Transverse colon (tissue), 4 donors: Measurements from ENCODE around the gene CALM3. TPM values are rescaled to one million over a fixed set of nuclear protein-coding genes. Genes with fewer than 3 reads are reported as not detected.
A peak's percentile ranks its signal among the peaks of the same experiment; 100 is the strongest.

Source experiments
- DNase-seq: peaks from one replicate; pipeline ENCODE4 v3.0.0-alpha.2; 2019
- H3K27ac ChIP-seq, 4 donors: fragments of 200-600 bp; sonication (generic); 2 replicates each; pipeline ENCODE4 v1.5.1; 2016 to 2018; ENCODE audit warnings: inconsistent platforms in 4 of 4
- H3K27me3 ChIP-seq: fragments of 200-600 bp; sonication (generic); 2 replicates; pipeline ENCODE4 v1.5.1; 2017; ENCODE audit warnings: inconsistent platforms
- H3K36me3 ChIP-seq, 4 donors: fragments of 200-600 bp; sonication (generic); 2 replicates each; pipeline ENCODE4 v1.5.1; 2017 to 2019; ENCODE audit warnings: inconsistent platforms in 4 of 4
- H3K4me1 ChIP-seq, 4 donors: fragments of 200-600 bp; sonication (generic); 2 replicates each; pipeline ENCODE4 v1.5.1; 2017 to 2020; ENCODE audit warnings: inconsistent platforms in 4 of 4
- H3K4me3 ChIP-seq, 4 donors: fragments of 200-600 bp; sonication (generic); 1 replicate in 1 of 4; 2 replicates in 3 of 4; pipeline versions ENCODE4 v1.5.1 to v1.6.1; 2017 to 2019; ENCODE audit warnings: inconsistent platforms in 4 of 4
- H3K9me3 ChIP-seq, 2 donors: fragments of 200-600 bp; sonication (generic); 2 replicates each; pipeline ENCODE4 v1.5.1; 2017 to 2019; ENCODE audit warnings: inconsistent platforms in 2 of 2
- CTCF ChIP-seq, 5 experiments: fragments of 200-600 bp in 3 of 5; fragments of 450-650 bp in 2 of 5; sonication (generic) in 3 of 5; IDR thresholded peaks; 1 replicate in 2 of 5; 2 replicates in 3 of 5; pipeline ENCODE4 v1.5.1; 2016 to 2017; ENCODE audit warnings: antibody characterized with exemption in 5 of 5, inconsistent platforms in 3 of 5, mild to moderate bottlenecking in 2 of 5, moderate library complexity in 1 of 5
- EP300 ChIP-seq: sonication (generic); formaldehyde crosslinking; IDR thresholded peaks from one replicate; pipeline ENCODE4 v1.6.1; 2017; ENCODE audit warnings: antibody characterized with exemption, low read depth
- POLR2A ChIP-seq: fragments of 450-650 bp; IDR thresholded peaks from one replicate; pipeline ENCODE4 v1.6.1; 2016; ENCODE audit warnings: antibody characterized with exemption, mild to moderate bottlenecking, moderate library complexity
- POLR2AphosphoS5 ChIP-seq, 3 donors: sonication (generic); formaldehyde crosslinking; IDR thresholded peaks; one replicate each; pipeline ENCODE4 v1.6.1; 2016; ENCODE audit warnings: antibody characterized with exemption in 3 of 3
- whole genome bisulfite sequencing, 2 donors: methylation state at CpG; one replicate each; pipeline ENCODE4 v1.1.5; 2018; ENCODE audit warnings: low coverage in 1 of 2; 5-methylcytosine and 5-hydroxymethylcytosine counted together
- in situ Hi-C, 4 donors: fragments of 200-750 bp; cut with MboI; loops; one replicate each; pipeline versions ENCODE4 v1.15.0 to v1.15.1; 2017; ENCODE audit warnings: low sequenced_read_pairs in 3 of 4, low pct_ligation_motif_present in 1 of 4, low pct_unique_long_range_greater_than_20kb in 1 of 4
- intact Hi-C: fragments of 100-400 bp; cut with DNase I; formaldehyde crosslinking; loops from one replicate; pipeline ENCODE4 v1.15.1; 2023; ENCODE audit warnings: low total_unique reads
- total RNA-seq, 4 donors: library from RNA; depleted of rRNA; stranded (reverse); fragments of >200 nt; gene quantifications; one replicate each; pipeline ENCODE4 v1.1.0, GENCODE V29; 2016

The CALM3 gene
- total RNA-seq, 4 donors from 2014 or later: 160 to 923 (median 194) TPM

GRCh38 chr19:46615966-46616365 lies 14.8 kb downstream of the CALM3 start:
- no peak overlapping the region for H3K4me3 ChIP-seq
- intact Hi-C loops (loop anchor here (2.0 kb wide), 1 partner anchor 47 kb away; no protein-coding TSS in a partner anchor), in situ Hi-C loops (loop anchor here in 2 of 4 donors (5.0 kb wide), 2 partner anchors 46 to 51 kb away; partner anchors contain the start of gene DACT3 (in 1 of the 2))
- no peaks in the 10 kb centered on the region for H3K27me3 ChIP-seq
- WGBS, 2 donors: 75 to 79% methylated on average over 4 to 10 of the region's 10 CpGs
- no peaks in the 10 kb centered on the region for H3K36me3 ChIP-seq
- H3K27ac ChIP-seq: no peak overlapping the region
- H3K9me3 ChIP-seq: no peaks in the 10 kb centered on the region
- TF ChIP-seq EP300 (no peak), POLR2AphosphoS5 (IDR thresholded peaks at IDR 0.05) (no peak)
- no peak for DNase-seq
- peaks cover 13 to 56% (median 17%) of the 10 kb centered on the region in 4 donors for H3K4me1 ChIP-seq

- Histone ChIP-seq H3K36me3 (no peaks in the 10 kb centered on the region), H3K27ac (no peak overlapping the region), H3K4me1 (peaks cover 13 to 56% (median 21%) of the 10 kb centered on the region in 4 donors), H3K9me3 (no peaks in the 10 kb centered on the region), H3K27me3 (no peaks in the 10 kb centered on the region), H3K4me3 (no peak overlapping the region)
- in situ Hi-C loops (loop anchor here in 2 of 4 donors (5.0 kb wide), 2 partner anchors 46 to 51 kb away; partner anchors contain the start of gene DACT3 (in 1 of the 2)), intact Hi-C loops (no loop called here)
- DNase-seq: peak; percentile 69
- peak; percentile 28 to 56 (median 47) for TF ChIP-seq CTCF (IDR thresholded peaks at IDR 0.05)
- no peak for TF ChIP-seq POLR2A
- TF ChIP-seq POLR2AphosphoS5 (IDR thresholded peaks at IDR 0.05): no peak
- no peak for TF ChIP-seq EP300
- WGBS, 2 donors: 15 to 34% methylated on average over 3 to 17 of the region's 17 CpGs
Observed at GRCh38 chr19:46616631-46617322, 15.6 kb downstream of the CALM3 start.

GRCh38 chr19:46617601-46618000 lies 16.5 kb downstream of the CALM3 start:
- Histone ChIP-seq H3K27ac (no peak overlapping the region), H3K36me3 (no peaks in the 10 kb centered on the region), H3K4me3 (no peak overlapping the region), H3K9me3 (no peaks in the 10 kb centered on the region), H3K27me3 (no peaks in the 10 kb centered on the region), H3K4me1 (peaks cover 16 to 55% (median 23%) of the 10 kb centered on the region in 4 donors)
- intact Hi-C loops (no loop called here), in situ Hi-C loops (loop anchor here in 2 of 4 donors (5.0 kb wide), 2 partner anchors 45 to 50 kb away; partner anchors contain the start of gene DACT3 (in 1 of the 2))
- no peak for TF ChIP-seq POLR2A
- TF ChIP-seq POLR2AphosphoS5 (IDR thresholded peaks at IDR 0.05): no peak
- TF ChIP-seq CTCF (IDR thresholded peaks at IDR 0.05): no peak
- no peak for TF ChIP-seq EP300
- 80 to 81% methylated on average over 4 to 6 of the region's 6 CpGs for WGBS, 2 donors
- DNase-seq: no peak

GRCh38 chr19:46618670-46619231 lies 17.6 kb downstream of the CALM3 start:
- H3K27me3 ChIP-seq: peaks cover 2% of the 10 kb centered on the region
- H3K9me3 ChIP-seq: no peaks in the 10 kb centered on the region
- H3K27ac ChIP-seq: peak overlapping the region in 2 of 4 donors; percentile 35 to 60
- WGBS, 2 donors: 27% methylated on average over 9 of the region's 9 CpGs; no CpG with 5 or more reads in 1 of the 2 donors
- DNase-seq: no peak
- in situ Hi-C loops (loop anchor here in 2 of 4 donors (5.0 kb wide), 2 partner anchors 44 to 49 kb away; partner anchors contain the start of gene DACT3 (in 1 of the 2)), intact Hi-C loops (no loop called here)
- no peaks in the 10 kb centered on the region for H3K36me3 ChIP-seq
- TF ChIP-seq EP300 (no peak), CTCF (IDR thresholded peaks at IDR 0.05) (no peak), POLR2AphosphoS5 (IDR thresholded peaks at IDR 0.05) (peak in 1 of 3 donors; percentile 18), POLR2A (no peak)
- H3K4me1 ChIP-seq: peaks cover 18 to 60% (median 23%) of the 10 kb centered on the region in 4 donors
- H3K4me3 ChIP-seq: no peak overlapping the region
